ENCODE measurements around the gene PERM1. TPM values are rescaled to one million over a fixed set of nuclear protein-coding genes. Genes with fewer than 3 reads are reported as not detected.
A peak's percentile ranks its signal among the peaks of the same experiment; 100 is the strongest.

The PERM1 gene
- total RNA-seq, 2 donors from 2014 or later = 0.80 to 3.9 TPM

GRCh38 chr1:972726-973458, 9.0 kb downstream of the PERM1 start:
- WGBS = 86% methylated on average over 28 of the region's 28 CpGs
- DNase-seq (ENCODE audit: low spot score) = no peak
- Histone ChIP-seq H3K27ac (no peak overlapping the region), H3K4me1 (replicated peaks) (peaks cover 2% of the 10 kb centered on the region), H3K9me3 (no peaks in the 10 kb centered on the region), H3K27me3 (replicated peaks; ENCODE audit: insufficient read depth) (no peaks in the 10 kb centered on the region), H3K4me3 (no peak overlapping the region), H3K36me3 (no peaks in the 10 kb centered on the region)
- TF ChIP-seq POLR2A (IDR thresholded peaks at IDR 0.05) = no peak
- no peak for TF ChIP-seq CTCF (IDR thresholded peaks at IDR 0.05)
- TF ChIP-seq POLR2AphosphoS5 (IDR thresholded peaks at IDR 0.05) = no peak
- intact Hi-C loops (cut with DNase I) = no loop called here

- 83% methylated on average over 30 of the region's 34 CpGs for WGBS
- Histone ChIP-seq H3K36me3 (no peaks in the 10 kb centered on the region), H3K4me1 (replicated peaks) (peaks cover 4% of the 10 kb centered on the region), H3K4me3 (no peak overlapping the region), H3K9me3 (no peaks in the 10 kb centered on the region), H3K27ac (no peak overlapping the region), H3K27me3 (replicated peaks; ENCODE audit: insufficient read depth) (no peaks in the 10 kb centered on the region)
- TF ChIP-seq CTCF (IDR thresholded peaks at IDR 0.05) = no peak
- TF ChIP-seq POLR2A (IDR thresholded peaks at IDR 0.05) = no peak
- no peak for TF ChIP-seq POLR2AphosphoS5 (IDR thresholded peaks at IDR 0.05)
- no peak for DNase-seq (ENCODE audit: low spot score)
- intact Hi-C loops (cut with DNase I) = no loop called here
Measured at GRCh38 chr1:971751-972506, 10.0 kb downstream of the PERM1 start.

- DNase-seq (ENCODE audit: low spot score) = no peak
- no peaks in the 10 kb centered on the region for H3K36me3 ChIP-seq
- intact Hi-C loops (cut with DNase I) = no loop called here
- no peaks in the 10 kb centered on the region for H3K9me3 ChIP-seq
- no peaks in the 10 kb centered on the region for H3K27me3 ChIP-seq (replicated peaks; ENCODE audit: insufficient read depth)
- H3K4me3 ChIP-seq = no peak overlapping the region
- H3K4me1 ChIP-seq (replicated peaks) = peaks cover 4% of the 10 kb centered on the region
- TF ChIP-seq POLR2A (IDR thresholded peaks at IDR 0.05) = peak; percentile 18
- TF ChIP-seq POLR2AphosphoS5 (IDR thresholded peaks at IDR 0.05) = no peak
- H3K27ac ChIP-seq = no peak overlapping the region
- 23% methylated on average over 25 of the region's 42 CpGs for WGBS
Measured at GRCh38 chr1:970973-971730, 10.7 kb downstream of the PERM1 start.

GRCh38 chr1:970242-970972, 11.5 kb downstream of the PERM1 start:
- no peak for TF ChIP-seq POLR2A (IDR thresholded peaks at IDR 0.05)
- TF ChIP-seq CTCF (IDR thresholded peaks at IDR 0.05) = no peak
- TF ChIP-seq POLR2AphosphoS5 (IDR thresholded peaks at IDR 0.05) = no peak
- no peak overlapping the region for H3K4me3 ChIP-seq
- intact Hi-C loops (cut with DNase I) = no loop called here
- no peak for DNase-seq (ENCODE audit: low spot score)
- H3K27me3 ChIP-seq (replicated peaks; ENCODE audit: insufficient read depth) = no peaks in the 10 kb centered on the region
- no peaks in the 10 kb centered on the region for H3K9me3 ChIP-seq
- H3K36me3 ChIP-seq = no peaks in the 10 kb centered on the region
- H3K4me1 ChIP-seq (replicated peaks) = peaks cover 7% of the 10 kb centered on the region
- 14% methylated on average over 24 of the region's 33 CpGs for WGBS
- H3K27ac ChIP-seq = no peak overlapping the region

Measured in prostate gland (tissue), 2 donors.